PFSK-1 (cell line): ENCODE measurements around the gene R3HDML.

ENCODE experiments used
- FOXP2 ChIP-seq: optimal IDR thresholded peaks from 2 replicates; pipeline ENCODE3; 2011; ENCODE audit warnings: borderline replicate concordance, control low read depth, inconsistent platforms; ENCODE audit not compliant: insufficient read depth; ENCODE audit errors: extremely low read length, extremely low read depth
- POLR2AphosphoS5 ChIP-seq: IDR thresholded peaks from 2 replicates; pipeline ENCODE4 v1.6.1; 2012; ENCODE audit warnings: low read depth, mild to moderate bottlenecking, control low read depth, low read length, moderate library complexity
- REST ChIP-seq, 2 experiments: IDR thresholded peaks; 2 replicates each; pipeline versions ENCODE4 v1.6.1 to v1.8.0; 2011 to 2012; ENCODE audit warnings: low read depth in 2 of 2, low read length in 2 of 2, control low read depth in 1 of 2, inconsistent platforms in 1 of 2, mild to moderate bottlenecking in 1 of 2, moderate library complexity in 1 of 2; ENCODE audit not compliant: insufficient read depth in 1 of 2
- SIN3A ChIP-seq: IDR thresholded peaks from 2 replicates; pipeline ENCODE4 v1.6.1; 2012; ENCODE audit warnings: mild to moderate bottlenecking, low read length, moderate library complexity, borderline replicate concordance; ENCODE audit not compliant: insufficient read depth
- TAF1 ChIP-seq: IDR thresholded peaks from 2 replicates; pipeline ENCODE4 v1.6.1; 2012; ENCODE audit warnings: low read length, control low read depth, borderline replicate concordance; ENCODE audit not compliant: insufficient read depth

The R3HDML gene

DNA sequence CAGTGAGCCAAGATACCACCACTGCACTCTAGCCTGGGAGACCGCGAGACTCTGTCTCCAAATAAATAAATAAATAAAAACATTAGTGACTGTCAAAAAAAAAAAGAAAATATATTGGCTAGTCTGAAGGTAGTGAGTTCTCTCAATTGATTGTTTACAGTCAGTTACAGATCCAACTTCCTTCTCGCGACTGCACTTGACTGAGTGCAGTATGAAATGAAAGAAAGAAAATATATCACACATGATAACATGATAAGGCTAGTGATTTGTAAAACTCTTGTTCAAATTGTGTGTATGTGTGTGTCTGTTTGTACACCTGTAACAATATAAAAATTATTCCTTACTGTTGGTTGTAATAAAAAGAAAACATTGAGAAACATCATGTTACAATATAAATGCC lies 7.9 kb downstream of the R3HDML start:
- TF ChIP-seq FOXP2 (no peak), POLR2AphosphoS5 (no peak), TAF1 (no peak), REST (IDR thresholded peaks at IDR 0.05; ENCODE audit: insufficient read depth in 1 of 2, low read depth in 2 of 2, low read length in 2 of 2) (no peak), SIN3A (no peak)

DNA sequence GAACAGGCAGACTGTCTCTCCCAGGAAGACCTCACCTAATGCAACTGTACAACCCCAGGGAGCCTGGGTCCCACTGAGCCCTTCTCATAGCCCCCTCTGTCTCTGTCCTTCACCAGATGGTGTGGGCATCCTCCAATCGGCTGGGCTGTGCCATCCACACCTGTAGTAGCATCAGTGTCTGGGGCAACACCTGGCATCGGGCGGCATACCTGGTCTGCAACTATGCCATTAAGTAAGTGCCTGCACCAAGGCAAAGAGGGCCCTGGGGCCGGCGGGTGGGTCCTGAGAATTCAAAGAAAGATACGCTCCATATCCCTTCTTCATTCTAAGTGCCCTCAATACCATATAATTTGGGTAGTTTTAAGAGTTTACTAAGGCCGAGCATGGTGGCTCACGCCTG lies 8.3 kb downstream of the R3HDML start:
- TF ChIP-seq TAF1 = no peak
- no peak for TF ChIP-seq FOXP2
- no peak for TF ChIP-seq SIN3A
- TF ChIP-seq POLR2AphosphoS5 = no peak
- TF ChIP-seq REST (IDR thresholded peaks at IDR 0.05; ENCODE audit: insufficient read depth in 1 of 2, low read depth in 2 of 2, low read length in 2 of 2) = no peak

DNA sequence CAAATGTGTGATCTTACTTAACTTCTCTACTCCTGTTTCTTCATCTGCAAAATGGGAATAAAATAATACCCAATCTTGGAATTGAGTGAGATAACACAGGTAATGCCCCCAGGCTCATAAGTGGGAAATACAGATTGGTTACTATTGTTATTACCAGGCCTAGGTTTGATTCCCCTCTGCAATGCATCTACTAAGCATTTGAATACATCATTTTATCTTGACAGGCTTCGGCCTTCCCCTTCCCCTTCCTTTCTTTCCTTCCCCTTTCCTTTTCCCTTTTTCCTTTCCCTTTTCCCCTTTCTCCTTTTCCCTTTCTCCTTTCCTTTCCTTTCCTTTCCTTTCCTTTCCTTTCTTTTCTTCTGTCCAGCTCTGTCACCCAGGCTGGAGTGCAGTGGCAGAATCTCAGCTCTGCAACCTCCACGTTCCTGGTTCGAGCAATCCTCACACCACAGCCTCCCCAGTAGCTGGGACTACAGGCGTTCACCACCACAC lies 11.4 kb downstream of the R3HDML start:
- TF ChIP-seq REST (IDR thresholded peaks at IDR 0.05; ENCODE audit: insufficient read depth in 1 of 2, low read depth in 2 of 2, low read length in 2 of 2) (no peak), POLR2AphosphoS5 (no peak), FOXP2 (no peak), SIN3A (no peak), TAF1 (no peak)

GRCh38 chr20:44349349-44349748 lies 12.5 kb downstream of the R3HDML start:
- no peak for TF ChIP-seq FOXP2
- TF ChIP-seq REST (IDR thresholded peaks at IDR 0.05; ENCODE audit: insufficient read depth in 1 of 2, low read depth in 2 of 2, low read length in 2 of 2) = no peak
- no peak for TF ChIP-seq SIN3A
- no peak for TF ChIP-seq POLR2AphosphoS5
- no peak for TF ChIP-seq TAF1

DNA sequence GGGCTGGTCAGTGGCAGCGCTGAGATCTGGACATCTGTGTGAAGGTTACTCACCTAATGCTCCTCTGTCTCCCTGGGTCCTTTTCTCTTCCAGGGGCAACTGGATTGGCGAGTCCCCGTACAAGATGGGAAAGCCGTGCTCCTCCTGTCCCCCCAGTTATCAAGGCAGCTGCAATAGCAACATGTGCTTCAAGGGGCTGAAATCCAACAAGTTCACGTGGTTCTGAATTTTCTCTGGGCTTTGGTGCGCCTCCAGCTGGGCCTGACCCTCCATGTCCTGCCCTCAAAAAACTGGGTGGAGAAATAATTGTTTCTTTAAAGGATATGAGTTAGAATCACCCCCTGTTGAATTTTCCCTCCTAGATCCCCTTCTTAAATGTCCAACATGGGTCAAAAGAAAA lies 13.7 kb downstream of the R3HDML start:
- TF ChIP-seq REST (IDR thresholded peaks at IDR 0.05; ENCODE audit: insufficient read depth in 1 of 2, low read depth in 2 of 2, low read length in 2 of 2) (no peak), FOXP2 (no peak), TAF1 (no peak), SIN3A (no peak), POLR2AphosphoS5 (no peak)
